Measurements from ENCODE around the gene TTLL8.

TTLL8 gene

DNA sequence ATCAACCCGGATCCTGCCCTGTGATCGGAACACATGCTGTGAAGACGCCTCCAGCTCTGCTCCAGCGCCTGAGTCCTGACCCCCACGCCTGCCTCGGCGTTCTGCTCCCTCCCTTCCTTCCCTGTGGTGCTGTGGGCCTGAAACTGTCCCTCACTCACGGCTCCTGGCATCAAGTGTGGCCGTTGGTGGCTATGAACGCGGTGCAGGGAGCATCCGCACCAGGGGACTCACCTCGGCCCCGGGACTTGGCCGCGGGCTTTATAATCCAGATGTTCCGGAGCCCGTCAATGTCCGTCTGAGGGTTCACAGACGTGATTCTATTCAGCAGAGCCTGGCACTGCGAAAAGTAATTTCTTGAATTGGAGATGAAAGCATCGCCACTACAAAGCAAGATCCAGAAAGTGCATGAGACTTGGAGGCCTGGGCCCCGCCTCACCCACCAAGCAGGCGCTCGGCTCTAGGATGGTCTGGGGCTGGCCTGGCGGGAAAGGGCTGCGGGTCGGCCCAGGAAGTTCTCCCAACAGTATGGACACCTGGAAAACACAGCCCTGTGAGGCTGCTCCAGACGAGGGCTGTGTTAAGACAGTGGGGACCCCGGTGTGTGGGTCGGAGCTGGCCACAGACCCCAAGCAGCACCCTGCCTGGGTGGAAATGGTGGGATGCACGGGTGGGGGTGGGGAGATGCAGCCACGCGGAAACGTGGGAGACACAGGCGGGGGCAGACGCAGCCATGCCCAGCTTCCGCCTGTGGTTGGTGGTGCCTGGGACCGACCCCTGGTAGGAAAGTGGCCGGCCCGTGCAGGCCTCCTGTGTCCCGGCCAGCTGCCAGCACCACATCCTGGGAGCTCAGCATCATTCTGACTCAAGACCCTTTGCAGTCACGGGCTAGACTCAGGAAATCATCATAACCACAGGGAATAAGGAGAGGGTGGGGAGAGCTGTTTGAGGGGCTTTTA, 23.7 kb downstream of the TTLL8 start:
- Histone ChIP-seq H3K4me1 (no peaks in the 10 kb centered on the region; the same call in 1 of the 2 replicates), H3K9me3 (no peaks in the 10 kb centered on the region), H3K27me3 (ENCODE audit: low read depth) (peaks cover 4% of the 10 kb centered on the region; the same call in 1 of the 2 replicates), H3K36me3 (replicated peaks) (no peaks in the 10 kb centered on the region), H3K4me3 (no peak overlapping the region)
- in situ Hi-C loops (cut with MboI; ENCODE audit: low sequenced_read_pairs), result loop anchor here (5.0 to 10.0 kb wide), 2 partner anchors 102 to 270 kb away; no protein-coding TSS in a partner anchor
- no peak for DNase-seq (ENCODE audit: low spot score in 2 of 2)

DNA sequence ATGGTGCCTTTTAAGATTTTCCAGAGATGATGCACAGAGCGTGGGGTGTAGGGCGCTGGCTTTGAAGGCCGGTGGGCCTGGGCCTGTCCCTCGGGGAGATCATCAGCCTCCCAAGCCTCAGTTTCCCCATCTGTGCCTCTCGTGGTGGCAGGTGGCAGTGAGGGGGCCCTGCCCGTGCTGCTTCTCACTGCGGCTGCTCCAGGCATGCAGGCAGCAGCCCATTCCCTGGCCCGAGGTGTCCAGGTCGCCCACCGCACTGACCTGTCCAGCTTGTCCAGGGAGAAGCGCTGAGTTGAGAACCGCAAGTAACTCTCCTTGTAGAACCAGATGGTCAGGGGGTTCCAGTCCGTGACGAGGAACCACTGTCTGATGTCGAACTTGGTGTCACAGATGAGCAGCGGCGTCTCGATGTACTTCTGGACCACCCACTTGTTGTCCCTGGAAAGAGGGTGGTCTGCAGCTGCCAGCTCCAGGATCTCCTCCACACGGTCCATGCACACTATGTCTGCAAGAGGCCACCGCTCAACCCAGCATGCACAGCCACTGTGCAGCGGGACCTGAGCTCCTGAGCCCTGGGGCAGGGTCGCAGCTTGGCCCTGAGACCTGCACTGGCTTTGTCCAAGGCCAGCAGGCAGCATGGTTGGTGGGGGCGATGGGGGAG, 25.0 kb downstream of the TTLL8 start:
- Histone ChIP-seq H3K27me3 (ENCODE audit: low read depth) (peaks cover 6% of the 10 kb centered on the region; the same call in 1 of the 2 replicates), H3K4me3 (no peak overlapping the region), H3K4me1 (no peaks in the 10 kb centered on the region; the same call in 1 of the 2 replicates), H3K36me3 (replicated peaks) (no peaks in the 10 kb centered on the region), H3K9me3 (no peaks in the 10 kb centered on the region)
- in situ Hi-C loops (cut with MboI; ENCODE audit: low sequenced_read_pairs), result loop anchor here (5.0 to 10.0 kb wide), 2 partner anchors 101 to 268 kb away; no protein-coding TSS in a partner anchor
- no peak for DNase-seq (ENCODE audit: low spot score in 2 of 2)

DNA sequence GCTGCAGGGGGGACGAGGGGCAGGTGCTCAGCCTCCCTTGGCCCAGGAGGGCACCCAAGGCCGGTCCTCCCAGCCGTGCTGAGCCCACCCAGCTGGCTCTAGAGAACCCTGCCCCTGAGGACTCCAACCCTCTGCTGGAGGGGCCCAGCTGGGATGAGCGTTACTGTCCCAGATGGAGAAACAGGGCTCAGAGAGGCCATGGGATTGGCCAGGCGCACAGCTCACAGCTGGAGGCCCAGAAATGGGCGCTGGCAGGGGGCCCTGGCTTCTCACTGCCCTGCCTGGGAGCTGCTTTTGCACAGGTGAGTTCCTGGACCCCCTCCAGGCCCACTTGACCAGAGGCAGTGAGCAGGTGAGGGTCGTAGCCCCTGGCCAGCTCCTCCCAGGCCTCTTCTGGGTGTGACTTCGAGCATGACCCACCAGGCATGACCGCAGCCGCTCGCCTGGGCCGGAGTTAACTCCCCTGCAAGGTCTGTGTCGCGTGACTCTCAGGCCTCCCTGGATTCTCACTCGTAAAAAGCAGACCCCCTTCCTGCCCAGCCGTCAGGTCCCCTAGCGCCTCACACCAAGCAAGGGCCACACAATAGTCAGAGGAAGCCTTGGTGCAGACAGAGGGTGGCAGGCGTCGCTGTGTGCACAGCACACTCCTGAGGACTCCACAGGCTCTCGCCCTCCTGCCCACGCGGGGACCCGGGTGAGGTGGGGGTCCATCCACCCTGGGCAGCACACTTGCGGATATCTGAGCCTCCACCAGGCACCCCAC, 25.8 kb downstream of the TTLL8 start:
- in situ Hi-C loops (cut with MboI; ENCODE audit: low sequenced_read_pairs), result loop anchor here (5.0 to 10.0 kb wide), 2 partner anchors 100 to 267 kb away; no protein-coding TSS in a partner anchor
- H3K4me1 ChIP-seq, result no peaks in the 10 kb centered on the region; the same call in 1 of the 2 replicates
- H3K36me3 ChIP-seq (replicated peaks), result no peaks in the 10 kb centered on the region
- H3K4me3 ChIP-seq, result no peak overlapping the region
- H3K27me3 ChIP-seq (ENCODE audit: low read depth), result peaks cover 7% of the 10 kb centered on the region; the same call in 1 of the 2 replicates
- DNase-seq (ENCODE audit: low spot score in 2 of 2), result no peak
- H3K9me3 ChIP-seq, result no peaks in the 10 kb centered on the region

DNA sequence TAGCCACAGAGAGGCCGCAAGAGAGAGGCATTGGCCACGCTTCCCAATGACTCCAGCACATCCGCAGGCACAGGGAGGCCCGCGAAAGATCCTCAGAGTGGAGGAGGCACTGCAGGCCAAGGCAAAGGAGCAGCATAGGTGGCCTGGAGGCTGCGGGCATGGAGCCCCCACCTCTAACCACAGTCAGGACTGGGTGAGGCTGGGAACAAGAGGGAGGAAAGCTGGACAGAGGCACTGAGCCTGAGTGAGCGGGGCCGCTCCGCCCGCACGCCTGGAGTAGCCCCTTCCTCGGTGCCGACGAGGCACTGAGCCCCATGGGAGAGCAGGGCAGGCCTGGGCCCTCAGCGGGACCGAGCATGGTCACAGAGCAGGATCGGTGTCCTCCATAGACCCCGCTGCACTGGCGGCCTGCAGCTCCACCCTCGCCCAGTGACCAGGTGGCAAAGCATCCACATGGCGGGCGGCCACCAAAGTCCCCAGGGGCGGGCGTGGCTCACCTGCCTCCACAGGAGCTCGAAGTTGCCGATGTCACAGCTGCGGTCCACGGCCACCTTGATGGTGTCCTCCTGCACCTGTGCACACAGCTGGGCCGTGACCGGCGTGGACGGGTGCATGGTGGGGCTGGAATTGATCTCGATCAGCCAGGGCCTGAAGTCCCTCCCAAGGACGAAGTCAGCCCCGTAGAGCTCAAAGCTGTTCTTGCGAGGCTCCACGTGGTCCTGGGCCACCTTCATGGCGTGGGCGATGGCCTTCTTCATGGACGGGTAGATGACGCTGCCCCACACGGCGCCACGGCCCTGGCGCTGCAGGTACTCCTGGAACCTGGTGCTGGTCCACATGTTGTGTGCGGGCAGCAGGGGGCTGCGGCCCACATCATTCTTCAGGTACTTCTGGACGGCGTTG, 26.7 kb downstream of the TTLL8 start:
- H3K4me3 ChIP-seq, result no peak overlapping the region
- H3K4me1 ChIP-seq, result no peaks in the 10 kb centered on the region; the same call in 1 of the 2 replicates
- H3K36me3 ChIP-seq (replicated peaks), result no peaks in the 10 kb centered on the region
- peaks cover 7% of the 10 kb centered on the region; the same call in 1 of the 2 replicates for H3K27me3 ChIP-seq (ENCODE audit: low read depth)
- no peaks in the 10 kb centered on the region for H3K9me3 ChIP-seq
- DNase-seq (ENCODE audit: low spot score in 2 of 2), result no peak
- in situ Hi-C loops (cut with MboI; ENCODE audit: low sequenced_read_pairs), result loop anchor here (5.0 to 10.0 kb wide), 2 partner anchors 99 to 267 kb away; no protein-coding TSS in a partner anchor

DNA sequence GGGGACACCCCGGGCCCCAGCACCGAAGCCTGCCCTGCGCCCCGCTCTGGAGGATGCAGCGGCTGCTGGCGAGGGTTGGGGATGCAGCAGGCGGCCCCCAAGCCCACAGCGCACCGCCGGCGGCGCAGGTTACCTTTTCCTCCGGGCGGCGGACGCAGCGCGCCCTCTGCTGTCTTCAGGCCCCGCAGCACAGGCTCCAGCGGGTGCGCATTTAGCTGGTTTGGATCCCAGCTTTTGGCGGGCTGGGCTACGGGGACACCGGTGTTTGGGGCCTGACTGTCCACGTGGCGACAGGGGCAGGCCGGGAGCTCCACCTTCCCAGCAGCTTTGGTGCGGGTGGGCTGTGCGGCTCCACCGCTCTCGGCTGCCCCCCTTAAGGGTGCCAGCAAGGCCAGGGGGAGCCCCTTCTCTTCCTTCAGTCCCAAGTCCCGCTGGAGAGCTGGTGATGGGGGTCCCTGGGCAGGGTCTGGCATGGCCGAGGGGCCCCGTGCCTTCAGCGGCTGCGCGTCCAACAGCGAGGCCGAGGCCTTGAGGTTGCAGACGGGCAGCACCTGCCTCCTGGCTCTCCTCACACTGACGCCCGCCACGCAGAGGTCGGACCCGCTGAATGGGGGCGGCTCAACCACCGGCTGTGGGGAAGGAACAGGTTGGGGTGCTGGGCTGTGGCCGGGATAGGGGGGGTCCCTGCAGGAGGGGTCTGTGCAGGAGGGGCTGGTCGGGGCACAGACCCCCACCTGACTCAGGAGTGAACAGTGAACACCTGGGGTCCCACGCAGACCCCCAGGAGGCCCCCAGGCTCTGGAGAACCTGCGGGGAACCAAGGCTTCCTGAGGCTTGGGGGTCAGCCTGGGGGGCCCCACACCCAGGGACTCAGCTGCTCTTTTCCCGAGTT, 27.6 kb downstream of the TTLL8 start:
- Histone ChIP-seq H3K9me3 (no peaks in the 10 kb centered on the region), H3K4me3 (no peak overlapping the region), H3K36me3 (replicated peaks) (no peaks in the 10 kb centered on the region), H3K4me1 (no peaks in the 10 kb centered on the region; the same call in 1 of the 2 replicates), H3K27me3 (ENCODE audit: low read depth) (peaks cover 9% of the 10 kb centered on the region)
- in situ Hi-C loops (cut with MboI; ENCODE audit: low sequenced_read_pairs), result loop anchor here (5.0 to 10.0 kb wide), 2 partner anchors 98 to 266 kb away; no protein-coding TSS in a partner anchor
- DNase-seq (ENCODE audit: low spot score in 2 of 2), result peak; percentile 39 to 85

DNA sequence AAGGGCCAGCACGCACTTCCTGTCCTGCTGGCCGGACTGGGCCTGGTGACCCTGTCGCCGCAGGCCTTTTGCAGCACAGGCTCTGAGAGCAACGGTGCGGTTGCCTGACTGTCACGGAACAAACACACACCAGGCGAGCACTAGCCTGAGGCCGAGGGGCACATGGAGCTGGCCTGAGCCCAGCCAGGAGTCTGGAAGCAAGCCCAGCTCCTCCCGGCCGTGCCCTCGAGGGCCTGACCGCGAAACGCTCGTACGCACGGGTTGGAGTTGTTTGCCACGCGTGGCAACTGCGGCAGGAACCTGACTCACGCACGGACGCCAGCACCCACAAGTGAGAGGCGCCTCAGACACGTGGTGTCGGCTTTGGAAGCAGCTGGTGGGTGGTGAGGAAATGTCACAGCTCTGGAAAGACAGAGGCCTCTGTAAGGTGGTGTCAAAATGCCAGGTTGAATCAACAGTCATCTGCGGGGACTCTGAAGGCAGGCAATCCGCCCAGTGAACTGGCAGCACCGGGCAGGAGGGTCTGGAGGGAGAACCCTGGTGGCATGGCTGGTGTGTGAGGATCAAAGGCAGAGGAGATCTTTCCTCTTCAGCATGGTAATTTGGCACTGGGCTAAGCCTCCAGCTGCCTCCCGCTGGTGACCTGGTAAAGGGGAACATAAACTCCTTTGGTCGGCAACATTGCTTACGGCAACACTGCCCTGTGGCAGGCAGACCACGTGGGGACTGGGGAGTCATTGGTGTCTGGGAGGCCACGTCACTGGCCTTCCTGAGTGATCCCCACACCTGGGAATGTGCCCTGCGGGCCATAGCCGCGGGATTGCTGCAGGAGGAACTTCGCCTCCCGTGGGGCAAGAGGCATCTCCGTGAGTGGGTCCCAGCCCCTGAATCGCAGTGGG, 30.2 kb downstream of the TTLL8 start:
- Histone ChIP-seq H3K36me3 (replicated peaks) (no peaks in the 10 kb centered on the region), H3K4me1 (no peaks in the 10 kb centered on the region; the same call in 1 of the 2 replicates), H3K4me3 (no peak overlapping the region), H3K9me3 (no peaks in the 10 kb centered on the region), H3K27me3 (ENCODE audit: low read depth) (peaks cover 15% of the 10 kb centered on the region)
- in situ Hi-C loops (cut with MboI; ENCODE audit: low sequenced_read_pairs), result no loop called here
- no peak for DNase-seq (ENCODE audit: low spot score in 2 of 2)

DNA sequence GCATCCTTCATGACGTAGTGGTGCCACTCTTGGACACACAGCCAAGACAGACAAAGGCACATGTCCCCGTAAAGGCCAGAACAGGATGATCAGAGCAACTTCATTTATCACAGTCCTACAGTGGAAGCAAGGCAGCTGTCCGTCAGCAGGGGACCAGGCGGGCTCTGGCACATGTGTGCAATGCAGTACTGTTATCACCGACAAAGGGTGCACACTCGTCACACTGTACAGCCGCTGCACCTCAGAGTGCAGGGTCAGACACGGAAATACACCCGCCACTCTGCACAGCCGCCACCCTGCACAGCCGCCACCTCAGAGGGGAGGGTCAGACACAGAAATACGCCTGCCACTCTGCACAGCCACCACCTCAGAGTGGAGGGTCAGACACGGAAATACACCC, 32.1 kb downstream of the TTLL8 start:
- H3K4me1 ChIP-seq, result no peaks in the 10 kb centered on the region; the same call in 1 of the 2 replicates
- no peak overlapping the region for H3K4me3 ChIP-seq
- in situ Hi-C loops (cut with MboI; ENCODE audit: low sequenced_read_pairs), result no loop called here
- no peaks in the 10 kb centered on the region for H3K36me3 ChIP-seq (replicated peaks)
- peaks cover 15% of the 10 kb centered on the region for H3K27me3 ChIP-seq (ENCODE audit: low read depth)
- DNase-seq (ENCODE audit: low spot score in 2 of 2), result no peak
- no peaks in the 10 kb centered on the region for H3K9me3 ChIP-seq

DNA sequence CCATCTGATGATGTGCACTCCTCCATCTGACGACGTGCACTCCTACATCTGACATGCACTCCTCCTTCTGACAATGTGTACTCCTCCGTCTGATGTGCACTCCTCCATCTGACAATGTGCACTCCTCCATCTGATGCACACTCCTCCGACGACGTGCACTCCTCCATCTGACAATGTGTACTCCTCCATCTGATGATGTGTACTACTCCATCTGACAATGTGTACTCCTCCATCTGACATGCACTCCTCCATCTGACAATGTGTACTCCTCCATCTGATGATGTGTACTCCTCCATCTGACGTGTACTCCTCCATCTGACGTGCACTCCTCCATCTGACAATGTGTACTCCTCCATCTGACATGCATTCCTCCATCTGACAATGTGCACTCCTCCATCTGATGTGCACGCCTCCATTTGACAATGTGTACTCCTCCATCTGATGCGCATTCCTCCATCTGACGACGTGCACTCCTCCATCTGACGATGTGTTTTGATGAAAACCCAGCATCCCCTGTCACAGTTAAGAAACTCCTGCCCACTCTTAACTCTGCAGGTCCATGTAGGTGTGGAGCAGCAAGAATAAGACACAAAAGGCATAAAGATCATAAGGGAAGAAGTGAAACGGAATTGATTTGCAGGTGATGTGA, 35.8 kb downstream of the TTLL8 start:
- DNase-seq (ENCODE audit: low spot score in 2 of 2), result no peak
- Histone ChIP-seq H3K4me1 (no peaks in the 10 kb centered on the region), H3K9me3 (peaks cover 2% of the 10 kb centered on the region; the same call in 1 of the 2 replicates), H3K27me3 (ENCODE audit: low read depth) (peaks cover 20% of the 10 kb centered on the region), H3K4me3 (no peak overlapping the region), H3K36me3 (replicated peaks) (no peaks in the 10 kb centered on the region)
- in situ Hi-C loops (cut with MboI; ENCODE audit: low sequenced_read_pairs), result no loop called here

DNA sequence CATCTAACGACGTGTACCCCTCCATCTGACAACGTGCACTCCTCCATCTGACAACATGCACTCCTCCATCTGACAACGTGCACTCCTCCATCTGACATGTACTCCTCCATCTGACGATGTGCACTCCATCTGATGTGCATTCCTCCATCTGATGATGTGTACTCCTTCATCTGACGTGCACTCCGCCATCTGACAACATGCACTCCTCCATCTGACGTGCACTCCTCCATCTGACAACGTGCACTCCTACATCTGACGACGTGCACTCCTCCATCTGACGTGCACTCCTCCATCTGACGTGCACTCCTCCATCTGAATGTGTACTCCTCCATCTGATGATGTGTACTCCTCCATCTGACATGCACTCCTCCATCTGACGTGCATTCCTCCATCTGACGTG, 37.5 kb downstream of the TTLL8 start:
- DNase-seq (ENCODE audit: low spot score in 2 of 2), result no peak
- Histone ChIP-seq H3K4me1 (no peaks in the 10 kb centered on the region), H3K36me3 (replicated peaks) (no peaks in the 10 kb centered on the region), H3K4me3 (no peak overlapping the region), H3K27me3 (ENCODE audit: low read depth) (peaks cover 19% of the 10 kb centered on the region), H3K9me3 (peaks cover 2% of the 10 kb centered on the region; the same call in 1 of the 2 replicates)
- in situ Hi-C loops (cut with MboI; ENCODE audit: low sequenced_read_pairs), result no loop called here

DNA sequence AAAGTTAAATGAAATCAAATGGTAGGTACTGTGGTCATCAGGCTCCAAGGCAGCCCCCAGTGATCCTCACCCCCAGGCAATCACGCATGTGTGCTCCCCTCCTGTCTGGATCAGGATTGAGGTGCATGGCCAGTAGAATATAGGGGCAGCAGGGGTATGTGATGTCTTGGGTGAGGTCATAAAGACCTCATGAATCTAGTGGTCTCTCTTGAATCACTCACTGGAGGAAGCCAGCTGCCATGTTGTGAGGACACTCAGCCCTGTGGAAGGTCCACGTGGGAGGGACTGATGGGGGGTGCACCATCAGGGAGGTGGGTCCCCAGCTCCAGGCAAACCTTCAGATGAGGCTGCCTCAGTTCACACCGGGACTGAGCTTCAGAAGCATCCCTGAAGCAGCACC, 38.8 kb downstream of the TTLL8 start:
- H3K27me3 ChIP-seq (ENCODE audit: low read depth), result peaks cover 20% of the 10 kb centered on the region
- no peak for DNase-seq (ENCODE audit: low spot score in 2 of 2)
- in situ Hi-C loops (cut with MboI; ENCODE audit: low sequenced_read_pairs), result no loop called here
- H3K36me3 ChIP-seq (replicated peaks), result no peaks in the 10 kb centered on the region
- H3K4me3 ChIP-seq, result no peak overlapping the region
- H3K4me1 ChIP-seq, result no peaks in the 10 kb centered on the region
- H3K9me3 ChIP-seq, result peaks cover 2% of the 10 kb centered on the region; the same call in 1 of the 2 replicates
